HL-60 (cell line): ENCODE data around the gene CAMTA1.

Experiments used
- DNase-seq, 2 experiments: peaks; one replicate each; pipeline ENCODE4 v3.0.0-alpha.2; 2010 to 2020; ENCODE audit warnings: low read depth in 1 of 2, low spot score in 1 of 2
- H3K27ac ChIP-seq: fragments of 250-450 bp; sonication (Bioruptor Pico); replicated peaks from 2 replicates; pipeline ENCODE4 v1.5.1; 2020; ENCODE audit warnings: mild to moderate bottlenecking, moderate library complexity
- H3K27me3 ChIP-seq: fragments of 250-450 bp; sonication (Bioruptor Pico); 2 replicates; pipeline ENCODE4 v1.5.1; 2021; ENCODE audit warnings: mild to moderate bottlenecking, moderate library complexity; ENCODE audit not compliant: insufficient read depth, poor library complexity, severe bottlenecking
- H3K4me3 ChIP-seq: replicated peaks from 2 replicates; pipeline ENCODE4 v1.5.1; 2011; ENCODE audit warnings: mild to moderate bottlenecking, control low read depth, low read length; ENCODE audit not compliant: insufficient read depth
- CTCF ChIP-seq: IDR thresholded peaks from one replicate; pipeline ENCODE4 v1.5.1; 2011; ENCODE audit warnings: low read length, control low read depth, inconsistent platforms; ENCODE audit not compliant: insufficient read depth
- GABPA ChIP-seq: IDR thresholded peaks from 2 replicates; pipeline ENCODE4 v1.6.1; 2012; ENCODE audit warnings: low read depth
- POLR2AphosphoS5 ChIP-seq: IDR thresholded peaks from 2 replicates; pipeline ENCODE4 v1.6.1; 2012; ENCODE audit warnings: low read depth
- REST ChIP-seq: IDR thresholded peaks from 2 replicates; pipeline ENCODE4 v1.6.1; 2012; ENCODE audit warnings: low read depth; ENCODE audit not compliant: insufficient replicate concordance
- SPI1 ChIP-seq: IDR thresholded peaks from 2 replicates; pipeline ENCODE4 v1.6.1; 2012; ENCODE audit warnings: low read depth, mild to moderate bottlenecking, borderline replicate concordance

CAMTA1 gene

GRCh38 chr1:7250176-7250575, 464.9 kb downstream of the CAMTA1 start:
- Histone ChIP-seq H3K4me3 (no peak overlapping the region), H3K27ac (no peak overlapping the region), H3K27me3 (peaks cover 7% of the 10 kb centered on the region)
- TF ChIP-seq POLR2AphosphoS5 (no peak), GABPA (no peak), SPI1 (no peak), CTCF (no peak), REST (no peak)
- no peak for DNase-seq

- Histone ChIP-seq H3K27ac (no peak overlapping the region), H3K27me3 (peaks cover 7% of the 10 kb centered on the region), H3K4me3 (no peak overlapping the region)
- TF ChIP-seq POLR2AphosphoS5 (no peak), SPI1 (no peak), CTCF (no peak), GABPA (no peak), REST (no peak)
- no peak for DNase-seq
Measured at GRCh38 chr1:7250597-7251453, 465.6 kb downstream of the CAMTA1 start.

GRCh38 chr1:7251454-7251800, 466.2 kb downstream of the CAMTA1 start:
- H3K27me3 ChIP-seq = peaks cover 7% of the 10 kb centered on the region
- H3K4me3 ChIP-seq = no peak overlapping the region
- DNase-seq = no peak
- no peak overlapping the region for H3K27ac ChIP-seq
- no peak for TF ChIP-seq SPI1
- no peak for TF ChIP-seq POLR2AphosphoS5
- no peak for TF ChIP-seq CTCF
- TF ChIP-seq REST = no peak
- no peak for TF ChIP-seq GABPA
